Mesendoderm (in vitro differentiated cells): ENCODE data around the gene ZNF618.

Experiments used
- DNase-seq: peaks from one replicate; pipeline ENCODE4 v3.0.0; 2013
- H2AK5ac ChIP-seq: 2 replicates; pipeline ENCODE4 v1.6.1; 2013; ENCODE audit warnings: low read length, inconsistent platforms
- H2BK120ac ChIP-seq: 2 replicates; pipeline ENCODE4 v1.6.1; 2013; ENCODE audit warnings: low read depth, mild to moderate bottlenecking, low read length, moderate library complexity, mixed read lengths
- H2BK15ac ChIP-seq: replicated peaks from 2 replicates; pipeline ENCODE4 v1.6.1; 2013; ENCODE audit warnings: low read depth, mild to moderate bottlenecking, moderate library complexity
- H2BK5ac ChIP-seq: 2 replicates; pipeline ENCODE4 v1.6.1; 2013; ENCODE audit warnings: low read length, inconsistent platforms
- H3K18ac ChIP-seq: 2 replicates; pipeline ENCODE4 v1.6.1; 2013; ENCODE audit warnings: mild to moderate bottlenecking, low read length, mixed read lengths
- H3K23ac ChIP-seq: one replicate; pipeline ENCODE4 v1.6.1; 2013; ENCODE audit warnings: low read length
- H3K27ac ChIP-seq: 2 replicates; pipeline ENCODE4 v1.5.1; 2013; ENCODE audit warnings: low read depth, mild to moderate bottlenecking, inconsistent platforms, low read length, moderate library complexity
- H3K27me3 ChIP-seq: 2 replicates; pipeline ENCODE4 v1.6.1; 2013; ENCODE audit warnings: low read length, control low read depth, mild to moderate bottlenecking, inconsistent platforms; ENCODE audit not compliant: insufficient read depth, poor library complexity
- H3K36me3 ChIP-seq: 2 replicates; pipeline ENCODE4 v1.6.1; 2013; ENCODE audit warnings: low read length, inconsistent platforms; ENCODE audit not compliant: control insufficient read depth, insufficient read depth
- H3K4ac ChIP-seq: one replicate; pipeline ENCODE4 v1.6.1; 2013; ENCODE audit warnings: low read depth, mild to moderate bottlenecking, low read length, moderate library complexity
- H3K4me1 ChIP-seq: 2 replicates; pipeline ENCODE4 v1.6.1; 2013; ENCODE audit warnings: low read depth, low read length, inconsistent platforms; ENCODE audit not compliant: control insufficient read depth
- H3K4me2 ChIP-seq: 2 replicates; pipeline ENCODE4 v1.6.1; 2013; ENCODE audit warnings: low read length
- H3K4me3 ChIP-seq: 2 replicates; pipeline ENCODE4 v1.5.1; 2013; ENCODE audit warnings: mild to moderate bottlenecking, low read length
- H3K56ac ChIP-seq: one replicate; pipeline ENCODE4 v1.6.1; 2013; ENCODE audit warnings: low read length
- H3K79me1 ChIP-seq: 2 replicates; pipeline ENCODE4 v1.6.1; 2013; ENCODE audit warnings: low read length, inconsistent platforms
- H3K79me2 ChIP-seq: 2 replicates; pipeline ENCODE4 v1.6.1; 2013; ENCODE audit warnings: mild to moderate bottlenecking, low read length; ENCODE audit not compliant: control insufficient read depth, insufficient read depth
- H3K9ac ChIP-seq: 2 replicates; pipeline ENCODE4 v1.6.1; 2013; ENCODE audit warnings: low read length, inconsistent platforms
- H4K5ac ChIP-seq: one replicate; pipeline ENCODE4 v1.6.1; 2013; ENCODE audit warnings: low read length
- H4K8ac ChIP-seq: one replicate; pipeline ENCODE4 v1.6.1; 2013; ENCODE audit warnings: low read depth, mild to moderate bottlenecking, control low read depth, low read length, moderate library complexity
- WGBS: extraction: QIAGEN DNeasy Blood & Tissue Kit; methylation state at CpG from one replicate; pipeline ENCODE4 v1.1.7; 2013; ENCODE audit warnings: low lambda C conversion rate, missing lambda C conversion rate; ENCODE audit not compliant: insufficient coverage; ENCODE audit errors: extremely low coverage; 5-methylcytosine and 5-hydroxymethylcytosine counted together

ZNF618 gene

GRCh38 chr9:114030364-114030763, 154.3 kb downstream of the ZNF618 start:
- H3K23ac ChIP-seq = no peak overlapping the region
- H3K79me2 ChIP-seq = no peaks in the 10 kb centered on the region
- H2BK15ac ChIP-seq = no peak overlapping the region
- H2BK120ac ChIP-seq = no peak overlapping the region
- no peaks in the 10 kb centered on the region for H3K27me3 ChIP-seq
- H3K27ac ChIP-seq = no peak overlapping the region
- no peak overlapping the region for H3K18ac ChIP-seq
- no peak overlapping the region for H3K56ac ChIP-seq
- peaks cover 5% of the 10 kb centered on the region for H3K36me3 ChIP-seq
- no peak overlapping the region for H3K4ac ChIP-seq
- H2BK5ac ChIP-seq = no peak overlapping the region
- no peaks in the 10 kb centered on the region for H3K4me1 ChIP-seq
- H2AK5ac ChIP-seq = no peak overlapping the region
- no peak overlapping the region for H3K4me2 ChIP-seq
- DNase-seq = no peak
- no peak overlapping the region for H4K5ac ChIP-seq
- H3K9ac ChIP-seq = no peak overlapping the region
- no peak overlapping the region for H4K8ac ChIP-seq
- WGBS = no CpG with 5 or more reads among the region's 9 CpGs
- no peaks in the 10 kb centered on the region for H3K79me1 ChIP-seq
- H3K4me3 ChIP-seq = no peak overlapping the region

- H2BK5ac ChIP-seq = no peak overlapping the region
- no peak overlapping the region for H2AK5ac ChIP-seq
- H3K27ac ChIP-seq = no peak overlapping the region
- no peak overlapping the region for H4K5ac ChIP-seq
- H3K56ac ChIP-seq = no peak overlapping the region
- H3K4me2 ChIP-seq = no peak overlapping the region
- H2BK120ac ChIP-seq = no peak overlapping the region
- no peak overlapping the region for H3K23ac ChIP-seq
- H4K8ac ChIP-seq = no peak overlapping the region
- no peak overlapping the region for H2BK15ac ChIP-seq
- WGBS = no CpG with 5 or more reads among the region's 7 CpGs
- no peaks in the 10 kb centered on the region for H3K79me2 ChIP-seq
- no peak overlapping the region for H3K9ac ChIP-seq
- H3K4me3 ChIP-seq = no peak overlapping the region
- no peak overlapping the region for H3K18ac ChIP-seq
- H3K36me3 ChIP-seq = peaks cover 2% of the 10 kb centered on the region
- H3K27me3 ChIP-seq = no peaks in the 10 kb centered on the region
- no peaks in the 10 kb centered on the region for H3K79me1 ChIP-seq
- H3K4me1 ChIP-seq = no peaks in the 10 kb centered on the region
- no peak for DNase-seq
- H3K4ac ChIP-seq = no peak overlapping the region
These were observed 155.0 kb downstream of the ZNF618 start for GRCh38 chr9:114031037-114031630.

GRCh38 chr9:114031948-114032840, 156.1 kb downstream of the ZNF618 start:
- Histone ChIP-seq H2BK15ac (no peak overlapping the region), H3K23ac (no peak overlapping the region), H3K27me3 (no peaks in the 10 kb centered on the region), H3K79me2 (no peaks in the 10 kb centered on the region), H3K9ac (no peak overlapping the region), H3K79me1 (no peaks in the 10 kb centered on the region), H3K4ac (no peak overlapping the region), H2BK5ac (no peak overlapping the region), H3K4me1 (no peaks in the 10 kb centered on the region), H3K4me3 (no peak overlapping the region), H2BK120ac (no peak overlapping the region), H4K8ac (no peak overlapping the region), H3K27ac (no peak overlapping the region), H3K56ac (no peak overlapping the region), H4K5ac (no peak overlapping the region), H3K4me2 (no peak overlapping the region), H2AK5ac (no peak overlapping the region), H3K36me3 (peaks cover 5% of the 10 kb centered on the region), H3K18ac (no peak overlapping the region)
- no CpG with 5 or more reads among the region's 19 CpGs for WGBS
- DNase-seq = no peak

- H3K4me3 ChIP-seq = no peak overlapping the region
- no peak overlapping the region for H3K18ac ChIP-seq
- no peak overlapping the region for H3K4me2 ChIP-seq
- no peak overlapping the region for H3K4ac ChIP-seq
- H3K27me3 ChIP-seq = no peaks in the 10 kb centered on the region
- no peak overlapping the region for H3K56ac ChIP-seq
- no peak overlapping the region for H3K23ac ChIP-seq
- no peak overlapping the region for H2BK120ac ChIP-seq
- H2AK5ac ChIP-seq = no peak overlapping the region
- peak; percentile 42 for DNase-seq
- H3K27ac ChIP-seq = no peak overlapping the region
- H3K79me2 ChIP-seq = no peaks in the 10 kb centered on the region
- H4K5ac ChIP-seq = no peak overlapping the region
- no peaks in the 10 kb centered on the region for H3K4me1 ChIP-seq
- no CpG with 5 or more reads among the region's 12 CpGs for WGBS
- no peak overlapping the region for H4K8ac ChIP-seq
- no peak overlapping the region for H3K9ac ChIP-seq
- no peaks in the 10 kb centered on the region for H3K79me1 ChIP-seq
- H2BK5ac ChIP-seq = no peak overlapping the region
- H2BK15ac ChIP-seq = no peak overlapping the region
- peaks cover 7% of the 10 kb centered on the region for H3K36me3 ChIP-seq
These were observed 157.4 kb downstream of the ZNF618 start for GRCh38 chr9:114033397-114034103.

- no peak overlapping the region for H3K4ac ChIP-seq
- H2BK5ac ChIP-seq = no peak overlapping the region
- H3K56ac ChIP-seq = no peak overlapping the region
- H3K79me2 ChIP-seq = no peaks in the 10 kb centered on the region
- H3K23ac ChIP-seq = no peak overlapping the region
- H2BK120ac ChIP-seq = no peak overlapping the region
- H2BK15ac ChIP-seq = no peak overlapping the region
- no peak overlapping the region for H3K4me3 ChIP-seq
- no peak overlapping the region for H3K9ac ChIP-seq
- H3K27me3 ChIP-seq = no peaks in the 10 kb centered on the region
- no peak overlapping the region for H2AK5ac ChIP-seq
- DNase-seq = no peak
- H3K27ac ChIP-seq = no peak overlapping the region
- H3K4me1 ChIP-seq = no peaks in the 10 kb centered on the region
- no peak overlapping the region for H3K4me2 ChIP-seq
- no peak overlapping the region for H3K18ac ChIP-seq
- no peaks in the 10 kb centered on the region for H3K79me1 ChIP-seq
- peaks cover 6% of the 10 kb centered on the region for H3K36me3 ChIP-seq
- no CpG with 5 or more reads among the region's 10 CpGs for WGBS
- no peak overlapping the region for H4K8ac ChIP-seq
- H4K5ac ChIP-seq = no peak overlapping the region
These were observed 158.1 kb downstream of the ZNF618 start for GRCh38 chr9:114034196-114034595.
